Measurements from ENCODE around the gene DCTN4.

DCTN4 gene

DNA sequence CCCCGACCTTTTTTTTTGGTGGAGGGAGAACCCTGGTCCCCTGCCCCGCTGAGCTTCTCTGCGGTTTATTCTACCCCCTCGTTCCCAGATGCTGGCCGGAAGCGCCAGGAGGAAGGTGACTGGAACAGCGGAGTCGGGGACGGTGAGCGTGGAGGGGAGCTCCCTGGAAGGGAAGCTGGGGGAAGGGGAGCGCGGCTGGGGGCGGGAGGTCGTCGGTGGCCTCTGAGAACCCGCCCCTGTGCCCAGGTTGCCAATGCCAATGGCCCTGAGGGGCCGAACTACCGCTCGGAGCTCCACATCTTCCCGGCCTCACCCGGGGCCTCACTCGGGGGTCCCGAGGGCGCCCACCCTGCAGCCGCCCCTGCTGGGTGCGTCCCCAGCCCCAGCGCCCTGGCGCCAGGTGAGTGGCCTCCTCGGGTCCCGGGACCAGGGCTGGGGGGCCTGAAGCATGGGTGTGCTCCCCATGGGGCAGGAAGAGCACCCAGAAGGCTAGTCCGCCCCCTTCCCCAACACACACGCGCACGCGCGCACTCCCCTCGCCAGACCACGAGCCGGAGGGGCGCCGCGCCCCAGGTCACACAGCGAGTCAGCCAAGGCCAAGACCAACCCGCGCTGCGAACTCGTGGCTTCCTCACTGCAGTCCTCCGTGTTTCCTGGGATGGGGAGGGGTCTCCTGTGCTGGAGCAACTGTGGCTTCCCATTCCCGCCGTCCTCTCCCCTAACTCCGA lies 87.1 kb downstream of the DCTN4 start:
- CTCF ChIA-PET = interaction anchor here (0.9 to 2.2 kb wide), 5 partner anchors 9 to 175 kb away, joined by 3 to 9 read pairs (median 3); no protein-coding TSS in a partner anchor
- POLR2A ChIA-PET = no interaction called here
- no peak for DNase-seq (ENCODE audit: extremely low spot score)
- TF ChIP-seq CTCF (IDR thresholded peaks at IDR 0.05; ENCODE audit: control extremely low read depth, extremely low read depth, low read depth, missing control alignments) = no peak

DNA sequence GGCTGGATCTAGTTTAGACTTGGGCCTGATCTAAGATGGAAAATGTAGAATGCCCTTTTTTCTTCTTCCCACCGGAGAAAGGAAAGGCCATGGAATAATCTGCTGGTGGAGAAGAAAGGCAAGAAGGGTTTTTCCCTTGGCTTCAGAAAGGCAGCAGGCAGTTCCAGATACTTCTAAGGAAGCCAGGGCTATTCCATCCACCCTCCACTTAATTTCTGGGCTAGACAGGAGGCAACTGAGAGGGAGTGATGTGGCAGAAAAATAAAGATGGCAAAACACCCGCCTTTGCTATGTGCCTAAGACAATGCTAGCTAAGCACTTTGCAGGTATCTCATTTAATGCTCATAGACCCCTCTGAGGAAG lies 87.9 kb downstream of the DCTN4 start:
- POLR2A ChIA-PET = interaction anchor here (0.6 kb wide), 2 partner anchors 27 to 88 kb away, joined by 3 to 4 read pairs; partner anchors contain the start of gene DCTN4
- no peak for TF ChIP-seq CTCF (IDR thresholded peaks at IDR 0.05; ENCODE audit: control extremely low read depth, extremely low read depth, low read depth, missing control alignments)
- CTCF ChIA-PET = interaction anchor here (1.1 to 1.6 kb wide), 3 partner anchors 8 to 176 kb away, joined by 3 read pairs; partner anchors contain the start of gene RBM22
- no peak for DNase-seq (ENCODE audit: extremely low spot score)

DNA sequence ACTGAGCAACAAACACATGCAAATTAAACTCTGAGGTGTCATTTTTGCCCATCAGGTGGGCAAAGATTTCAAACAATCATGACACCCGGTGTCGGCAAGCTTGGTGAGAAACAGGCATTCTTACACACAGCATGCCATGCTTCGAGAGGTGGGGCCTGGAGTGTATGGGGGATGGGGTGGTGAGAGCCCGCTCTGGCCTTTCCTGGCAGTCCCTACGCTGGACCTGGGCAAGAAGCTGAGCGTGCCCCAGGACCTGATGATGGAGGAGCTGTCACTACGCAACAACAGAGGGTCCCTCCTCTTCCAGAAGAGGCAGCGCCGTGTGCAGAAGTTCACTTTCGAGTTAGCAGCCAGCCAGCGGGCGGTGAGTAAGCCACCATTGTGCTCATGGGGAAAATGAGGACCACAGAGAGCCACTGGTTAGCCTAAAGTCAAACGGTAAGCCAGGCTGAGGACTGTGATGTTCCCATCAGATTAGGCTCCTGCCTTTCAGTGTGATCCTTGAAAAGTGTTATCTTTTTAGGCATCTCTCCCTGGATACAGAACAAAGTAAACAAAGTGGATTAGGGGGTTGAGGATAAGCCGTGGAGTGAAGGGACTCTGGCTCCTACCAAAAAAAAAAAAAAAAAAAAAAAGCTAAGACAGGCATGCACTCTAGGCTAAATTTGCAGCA lies 88.4 kb downstream of the DCTN4 start:
- no peak for TF ChIP-seq CTCF (IDR thresholded peaks at IDR 0.05; ENCODE audit: control extremely low read depth, extremely low read depth, low read depth, missing control alignments)
- CTCF ChIA-PET = interaction anchor here (1.1 kb wide), 1 partner anchor 30 kb away, joined by 3 read pairs; the partner anchor contains the start of gene RBM22
- no peak for DNase-seq (ENCODE audit: extremely low spot score)
- POLR2A ChIA-PET = interaction anchor here (0.5 to 0.6 kb wide), 3 partner anchors 26 to 113 kb away, joined by 3 to 5 read pairs (median 4); partner anchors contain the start of gene DCTN4

DNA sequence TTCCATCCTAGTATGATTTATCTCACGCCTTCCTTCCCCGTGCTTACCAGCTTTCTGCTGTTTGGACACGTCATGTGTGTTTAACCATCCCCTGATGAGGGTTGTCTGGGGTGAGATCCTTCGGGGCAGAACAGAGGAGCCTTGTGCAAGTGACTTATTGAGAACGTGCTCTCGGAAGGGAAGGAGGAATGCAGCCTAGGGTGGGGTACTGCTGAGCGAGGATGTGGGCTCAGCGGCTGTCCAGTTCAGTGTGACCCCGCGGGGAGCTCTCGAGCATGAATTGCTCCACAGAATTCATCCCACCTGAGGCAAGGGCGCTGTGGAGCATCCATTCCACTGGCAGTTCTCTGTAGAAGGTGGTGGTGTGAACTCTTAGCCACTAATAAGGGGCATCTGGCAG lies 93.8 kb downstream of the DCTN4 start:
- DNase-seq (ENCODE audit: extremely low spot score) = no peak
- TF ChIP-seq CTCF (IDR thresholded peaks at IDR 0.05; ENCODE audit: control extremely low read depth, extremely low read depth, low read depth, missing control alignments) = no peak
- POLR2A ChIA-PET = interaction anchor here (0.6 kb wide), 1 partner anchor 547 kb away, joined by 4 read pairs; no protein-coding TSS in a partner anchor
- CTCF ChIA-PET = interaction anchor here (14.0 kb wide), 1 partner anchor 103 kb away, joined by 149 read pairs; no protein-coding TSS in a partner anchor

GRCh38 chr5:150663936-150664335 lies 94.9 kb downstream of the DCTN4 start:
- CTCF ChIA-PET = interaction anchor here (1.3 to 14.0 kb wide), 5 partner anchors 8 to 102 kb away, joined by 3 to 149 read pairs (median 5); no protein-coding TSS in a partner anchor
- POLR2A ChIA-PET = interaction anchor here (0.6 kb wide), 1 partner anchor 28 kb away, joined by 3 read pairs; no protein-coding TSS in a partner anchor
- no peak for DNase-seq (ENCODE audit: extremely low spot score)
- no peak for TF ChIP-seq CTCF (IDR thresholded peaks at IDR 0.05; ENCODE audit: control extremely low read depth, extremely low read depth, low read depth, missing control alignments)

GRCh38 chr5:150662731-150663516 lies 95.9 kb downstream of the DCTN4 start:
- no peak for TF ChIP-seq CTCF (IDR thresholded peaks at IDR 0.05; ENCODE audit: control extremely low read depth, extremely low read depth, low read depth, missing control alignments)
- DNase-seq (ENCODE audit: extremely low spot score) = no peak
- ChIA-PET CTCF (interaction anchor here (1.3 to 14.0 kb wide), 5 partner anchors 8 to 101 kb away, joined by 3 to 149 read pairs (median 5); no protein-coding TSS in a partner anchor), POLR2A (no interaction called here)

Measured in GM10248 (cell line).